Liver (tissue), 9 donors: ENCODE measurements around the gene EIF1AD. TPM values are rescaled to one million over a fixed set of nuclear protein-coding genes. Genes with fewer than 3 reads are reported as not detected.

ENCODE experiments used
- DNase-seq: peaks from one replicate; pipeline ENCODE4 v3.0.0-alpha.2; 2017; ENCODE audit warnings: low spot score
- H3K27ac ChIP-seq, 2 donors: one replicate each; pipeline ENCODE4 v1.7.0; 2013; ENCODE audit warnings: inconsistent platforms in 2 of 2, low read length in 2 of 2, control low read depth in 1 of 2, low read depth in 1 of 2, mild to moderate bottlenecking in 1 of 2
- H3K27me3 ChIP-seq, 4 donors: one replicate each; pipeline versions ENCODE4 v1.6.1 to v1.7.0; 2013; ENCODE audit warnings: low read length in 3 of 4, inconsistent platforms in 1 of 4, mild to moderate bottlenecking in 1 of 4, moderate library complexity in 1 of 4; ENCODE audit not compliant: control insufficient read depth in 4 of 4, insufficient read depth in 4 of 4
- H3K36me3 ChIP-seq, 4 donors: one replicate each; pipeline versions ENCODE4 v1.6.1 to v1.7.0; 2013; ENCODE audit warnings: low read length in 3 of 4, mild to moderate bottlenecking in 3 of 4, low read depth in 1 of 4, moderate library complexity in 1 of 4; ENCODE audit not compliant: control insufficient read depth in 4 of 4, insufficient read depth in 3 of 4
- H3K4me1 ChIP-seq, 4 donors: one replicate each; pipeline versions ENCODE4 v1.6.1 to v1.7.0; 2013; ENCODE audit warnings: low read length in 3 of 4, mild to moderate bottlenecking in 3 of 4, moderate library complexity in 1 of 4; ENCODE audit not compliant: control insufficient read depth in 4 of 4, insufficient read depth in 4 of 4
- H3K4me3 ChIP-seq, 3 donors: one replicate each; pipeline versions ENCODE4 v1.6.1 to v1.7.0; 2013; ENCODE audit warnings: low read length in 3 of 3, control low read depth in 1 of 3, low read depth in 1 of 3, mild to moderate bottlenecking in 1 of 3
- H3K9ac ChIP-seq, 2 donors: one replicate each; pipeline ENCODE4 v1.7.0; 2013; ENCODE audit warnings: low read length in 2 of 2, mild to moderate bottlenecking in 2 of 2, moderate library complexity in 2 of 2, control low read depth in 1 of 2, low read depth in 1 of 2
- H3K9me3 ChIP-seq, 4 donors: one replicate each; pipeline versions ENCODE4 v1.6.1 to v1.7.0; 2013; ENCODE audit warnings: low read length in 3 of 4; ENCODE audit not compliant: control insufficient read depth in 4 of 4
- CTCF ChIP-seq: fragments of 150-350 bp; IDR thresholded peaks from 2 replicates; pipeline ENCODE4 v1.5.1; 2017; ENCODE audit warnings: improper control_type of control experiment, low read depth, low read length; ENCODE audit not compliant: missing input control
- EGR1 ChIP-seq, 2 donors: IDR thresholded peaks; 2 replicates each; pipeline ENCODE4 v1.6.1; 2016 to 2018; ENCODE audit warnings: antibody characterized with exemption in 2 of 2, low read depth in 2 of 2
- FOXA1 ChIP-seq: IDR thresholded peaks from 2 replicates; pipeline ENCODE4 v1.6.1; 2016; ENCODE audit warnings: antibody characterized with exemption
- GABPA ChIP-seq, 2 donors: IDR thresholded peaks in 1 of 2; conservative IDR thresholded peaks in 1 of 2; 2 replicates each; pipeline ENCODE4 v1.6.1; 2016; ENCODE audit warnings: antibody characterized with exemption in 2 of 2, mild to moderate bottlenecking in 1 of 2, moderate library complexity in 1 of 2
- JUND ChIP-seq, 2 donors: IDR thresholded peaks; 2 replicates each; pipeline ENCODE4 v1.6.1; 2016; ENCODE audit warnings: antibody characterized with exemption in 2 of 2
- NR2F2 ChIP-seq: IDR thresholded peaks from 2 replicates; pipeline ENCODE4 v1.6.1; 2016; ENCODE audit warnings: antibody characterized with exemption
- RAD21 ChIP-seq, 2 donors: IDR thresholded peaks; 2 replicates each; pipeline ENCODE4 v1.6.1; 2016; ENCODE audit warnings: antibody characterized with exemption in 2 of 2, mild to moderate bottlenecking in 2 of 2
- RXRA ChIP-seq, 2 donors: IDR thresholded peaks; 2 replicates each; pipeline ENCODE4 v1.6.1; 2017 to 2018; ENCODE audit warnings: antibody characterized with exemption in 2 of 2, mild to moderate bottlenecking in 1 of 2
- SP1 ChIP-seq: IDR thresholded peaks from 2 replicates; pipeline ENCODE4 v1.6.1; 2018; ENCODE audit warnings: antibody characterized with exemption, mild to moderate bottlenecking
- TAF1 ChIP-seq: conservative IDR thresholded peaks from 2 replicates; pipeline ENCODE4 v1.6.1; 2016; ENCODE audit warnings: antibody characterized with exemption, mild to moderate bottlenecking
- YY1 ChIP-seq: IDR thresholded peaks from 2 replicates; pipeline ENCODE4 v1.6.1; 2016; ENCODE audit warnings: antibody characterized with exemption, mild to moderate bottlenecking
- WGBS: extraction: QIAGEN DNeasy Blood & Tissue Kit; methylation state at CpG from one replicate; pipeline ENCODE4 v1.1.7; 2013; 5-methylcytosine and 5-hydroxymethylcytosine counted together
- polyA plus RNA-seq, 2 donors: library from polyadenylated mRNA; stranded (reverse) in 1 of 2; unstranded in 1 of 2; fragments of 200-250 nt in 1 of 2; fragments of >200 nt in 1 of 2; fragmentation: Nextera tagmentation in 1 of 2; extraction: Ambion mirVana in 1 of 2; gene quantifications; one replicate each; pipeline versions ENCODE4 v1.2.1 to v1.2.3, GENCODE V29; 2013 to 2015
- total RNA-seq, 2 donors: library from RNA; depleted of rRNA; stranded (reverse); fragments of >200 nt; gene quantifications; one replicate each; pipeline ENCODE4 v1.2.3, GENCODE V29; 2014
- TF ChIP-seq, protein P1 (sequence below): IDR thresholded peaks from 2 replicates; pipeline ENCODE4 v1.6.1; 2016; ENCODE audit warnings: antibody characterized with exemption
- TF ChIP-seq, protein P2 (sequence below): IDR thresholded peaks from 2 replicates; pipeline ENCODE4 v1.6.1; 2016; ENCODE audit warnings: antibody characterized with exemption
- TF ChIP-seq, protein P3 (sequence below): IDR thresholded peaks from 2 replicates; pipeline ENCODE4 v1.6.1; 2016; ENCODE audit warnings: antibody characterized with exemption
- TF ChIP-seq, protein P4 (sequence below): IDR thresholded peaks from 2 replicates; pipeline ENCODE4 v1.6.1; 2016; ENCODE audit warnings: antibody characterized with exemption, mild to moderate bottlenecking
- donor health status: healthy.
- donor health status: healthy.
- donor health status: healthy.
- donor health status: healthy.
- donor health status: healthy.

EIF1AD gene
- total and polyA plus RNA-seq, 4 donors = 6.3 to 18.2 (median 14.2) TPM

GRCh38 chr11:66036334-66036710, 34.4 kb upstream of the EIF1AD start:
- Histone ChIP-seq H3K27me3 (peaks cover 0 to 5% (median 0%) of the 10 kb centered on the region in 4 donors), H3K9ac (no peak overlapping the region), H3K9me3 (no peaks in the 10 kb centered on the region), H3K27ac (no peak overlapping the region), H3K36me3 (no peaks in the 10 kb centered on the region), H3K4me3 (no peak overlapping the region), H3K4me1 (no peaks in the 10 kb centered on the region)
- no peak for TF ChIP-seq JUND (IDR thresholded peaks at IDR 0.05)
- no peak for TF ChIP-seq RAD21 (IDR thresholded peaks at IDR 0.05)
- TF ChIP-seq, protein P1, sequence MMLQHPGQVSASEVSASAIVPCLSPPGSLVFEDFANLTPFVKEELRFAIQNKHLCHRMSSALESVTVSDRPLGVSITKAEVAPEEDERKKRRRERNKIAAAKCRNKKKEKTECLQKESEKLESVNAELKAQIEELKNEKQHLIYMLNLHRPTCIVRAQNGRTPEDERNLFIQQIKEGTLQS = no peak
- TF ChIP-seq, protein P2, sequence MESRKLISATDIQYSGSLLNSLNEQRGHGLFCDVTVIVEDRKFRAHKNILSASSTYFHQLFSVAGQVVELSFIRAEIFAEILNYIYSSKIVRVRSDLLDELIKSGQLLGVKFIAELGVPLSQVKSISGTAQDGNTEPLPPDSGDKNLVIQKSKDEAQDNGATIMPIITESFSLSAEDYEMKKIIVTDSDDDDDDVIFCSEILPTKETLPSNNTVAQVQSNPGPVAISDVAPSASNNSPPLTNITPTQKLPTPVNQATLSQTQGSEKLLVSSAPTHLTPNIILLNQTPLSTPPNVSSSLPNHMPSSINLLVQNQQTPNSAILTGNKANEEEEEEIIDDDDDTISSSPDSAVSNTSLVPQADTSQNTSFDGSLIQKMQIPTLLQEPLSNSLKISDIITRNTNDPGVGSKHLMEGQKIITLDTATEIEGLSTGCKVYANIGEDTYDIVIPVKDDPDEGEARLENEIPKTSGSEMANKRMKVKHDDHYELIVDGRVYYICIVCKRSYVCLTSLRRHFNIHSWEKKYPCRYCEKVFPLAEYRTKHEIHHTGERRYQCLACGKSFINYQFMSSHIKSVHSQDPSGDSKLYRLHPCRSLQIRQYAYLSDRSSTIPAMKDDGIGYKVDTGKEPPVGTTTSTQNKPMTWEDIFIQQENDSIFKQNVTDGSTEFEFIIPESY = no peak
- TF ChIP-seq SP1 = no peak
- no peak for TF ChIP-seq CTCF
- TF ChIP-seq, protein P3, sequence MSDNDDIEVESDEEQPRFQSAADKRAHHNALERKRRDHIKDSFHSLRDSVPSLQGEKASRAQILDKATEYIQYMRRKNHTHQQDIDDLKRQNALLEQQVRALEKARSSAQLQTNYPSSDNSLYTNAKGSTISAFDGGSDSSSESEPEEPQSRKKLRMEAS = no peak
- TF ChIP-seq NR2F2 = no peak
- no peak for TF ChIP-seq RXRA (IDR thresholded peaks at IDR 0.05)
- no peak for TF ChIP-seq GABPA (IDR thresholded peaks at IDR 0.05 in 1 of 2, conservative IDR thresholded peaks at IDR 0.05 in 1 of 2)
- no peak for TF ChIP-seq EGR1 (IDR thresholded peaks at IDR 0.05; ENCODE audit: low read depth in 2 of 2)
- TF ChIP-seq TAF1 = no peak
- 88% methylated on average over 5 of the region's 5 CpGs for WGBS
- DNase-seq = no peak

- TF ChIP-seq YY1 = no peak
- TF ChIP-seq FOXA1 = no peak
- TF ChIP-seq JUND (IDR thresholded peaks at IDR 0.05) = no peak
- TF ChIP-seq, protein P4, sequence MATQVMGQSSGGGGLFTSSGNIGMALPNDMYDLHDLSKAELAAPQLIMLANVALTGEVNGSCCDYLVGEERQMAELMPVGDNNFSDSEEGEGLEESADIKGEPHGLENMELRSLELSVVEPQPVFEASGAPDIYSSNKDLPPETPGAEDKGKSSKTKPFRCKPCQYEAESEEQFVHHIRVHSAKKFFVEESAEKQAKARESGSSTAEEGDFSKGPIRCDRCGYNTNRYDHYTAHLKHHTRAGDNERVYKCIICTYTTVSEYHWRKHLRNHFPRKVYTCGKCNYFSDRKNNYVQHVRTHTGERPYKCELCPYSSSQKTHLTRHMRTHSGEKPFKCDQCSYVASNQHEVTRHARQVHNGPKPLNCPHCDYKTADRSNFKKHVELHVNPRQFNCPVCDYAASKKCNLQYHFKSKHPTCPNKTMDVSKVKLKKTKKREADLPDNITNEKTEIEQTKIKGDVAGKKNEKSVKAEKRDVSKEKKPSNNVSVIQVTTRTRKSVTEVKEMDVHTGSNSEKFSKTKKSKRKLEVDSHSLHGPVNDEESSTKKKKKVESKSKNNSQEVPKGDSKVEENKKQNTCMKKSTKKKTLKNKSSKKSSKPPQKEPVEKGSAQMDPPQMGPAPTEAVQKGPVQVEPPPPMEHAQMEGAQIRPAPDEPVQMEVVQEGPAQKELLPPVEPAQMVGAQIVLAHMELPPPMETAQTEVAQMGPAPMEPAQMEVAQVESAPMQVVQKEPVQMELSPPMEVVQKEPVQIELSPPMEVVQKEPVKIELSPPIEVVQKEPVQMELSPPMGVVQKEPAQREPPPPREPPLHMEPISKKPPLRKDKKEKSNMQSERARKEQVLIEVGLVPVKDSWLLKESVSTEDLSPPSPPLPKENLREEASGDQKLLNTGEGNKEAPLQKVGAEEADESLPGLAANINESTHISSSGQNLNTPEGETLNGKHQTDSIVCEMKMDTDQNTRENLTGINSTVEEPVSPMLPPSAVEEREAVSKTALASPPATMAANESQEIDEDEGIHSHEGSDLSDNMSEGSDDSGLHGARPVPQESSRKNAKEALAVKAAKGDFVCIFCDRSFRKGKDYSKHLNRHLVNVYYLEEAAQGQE = no peak
- TF ChIP-seq, protein P3 = no peak
- no peak overlapping the region for H3K4me3 ChIP-seq
- no peak for DNase-seq
- peaks cover 0 to 5% (median 0%) of the 10 kb centered on the region in 4 donors for H3K27me3 ChIP-seq
- H3K4me1 ChIP-seq = no peaks in the 10 kb centered on the region
- no peaks in the 10 kb centered on the region for H3K36me3 ChIP-seq
- no peaks in the 10 kb centered on the region for H3K9me3 ChIP-seq
- WGBS = 80% methylated on average over 9 of the region's 9 CpGs
- no peak overlapping the region for H3K27ac ChIP-seq
- no peak overlapping the region for H3K9ac ChIP-seq
Measured at GRCh38 chr11:66035653-66036333, 33.8 kb upstream of the EIF1AD start.
